ENCODE results near the gene ABI3BP.

Gene ABI3BP

GRCh38 chr3:100834332-100834731 is 158.9 kb downstream of the ABI3BP start:
- no peak for DNase-seq (ENCODE audit: low read depth in 2 of 2)

- DNase-seq (ENCODE audit: low read depth in 2 of 2): no peak
Measured at GRCh38 chr3:100833483-100833882, 159.7 kb downstream of the ABI3BP start.

- DNase-seq (ENCODE audit: low read depth in 2 of 2): no peak
Measured at GRCh38 chr3:100831629-100832028, 161.6 kb downstream of the ABI3BP start.

GRCh38 chr3:100830931-100831330 is 162.3 kb downstream of the ABI3BP start:
- no peak for DNase-seq (ENCODE audit: low read depth in 2 of 2)

GRCh38 chr3:100825574-100825973 is 167.6 kb downstream of the ABI3BP start:
- DNase-seq (ENCODE audit: low read depth in 2 of 2): no peak

GRCh38 chr3:100815583-100815982 is 177.6 kb downstream of the ABI3BP start:
- DNase-seq (ENCODE audit: low read depth in 2 of 2): no peak

GRCh38 chr3:100813828-100814227 is 179.4 kb downstream of the ABI3BP start:
- DNase-seq (ENCODE audit: low read depth in 2 of 2): no peak

- no peak for DNase-seq (ENCODE audit: low read depth in 2 of 2)
Measured at GRCh38 chr3:100811779-100812507, 181.3 kb downstream of the ABI3BP start.

- DNase-seq (ENCODE audit: low read depth in 2 of 2): no peak
Measured at GRCh38 chr3:100810671-100811070, 182.6 kb downstream of the ABI3BP start.

- no peak for DNase-seq (ENCODE audit: low read depth in 2 of 2)
Measured at GRCh38 chr3:100804631-100805030, 188.6 kb downstream of the ABI3BP start.

- no peak for DNase-seq (ENCODE audit: low read depth in 2 of 2)
Measured at GRCh38 chr3:100803711-100804110, 189.5 kb downstream of the ABI3BP start.

GRCh38 chr3:100802126-100802525 is 191.1 kb downstream of the ABI3BP start:
- DNase-seq (ENCODE audit: low read depth in 2 of 2): no peak

GRCh38 chr3:100798012-100798411 is 195.2 kb downstream of the ABI3BP start:
- no peak for DNase-seq (ENCODE audit: low read depth in 2 of 2)

- DNase-seq (ENCODE audit: low read depth in 2 of 2): no peak
Measured at GRCh38 chr3:100796556-100796955, 196.7 kb downstream of the ABI3BP start.

GRCh38 chr3:100789579-100789978 is 203.6 kb downstream of the ABI3BP start:
- DNase-seq (ENCODE audit: low read depth in 2 of 2): no peak

- DNase-seq (ENCODE audit: low read depth in 2 of 2): no peak
Measured at GRCh38 chr3:100783619-100784018, 209.6 kb downstream of the ABI3BP start.

- DNase-seq (ENCODE audit: low read depth in 2 of 2): no peak
Measured at GRCh38 chr3:100782906-100783305, 210.3 kb downstream of the ABI3BP start.

- no peak for DNase-seq (ENCODE audit: low read depth in 2 of 2)
Measured at GRCh38 chr3:100782348-100782747, 210.9 kb downstream of the ABI3BP start.

GRCh38 chr3:100781301-100781700 is 211.9 kb downstream of the ABI3BP start:
- DNase-seq (ENCODE audit: low read depth in 2 of 2): no peak

GRCh38 chr3:100780071-100780622 is 213.1 kb downstream of the ABI3BP start:
- DNase-seq (ENCODE audit: low read depth in 2 of 2): no peak

GRCh38 chr3:100779480-100779879 is 213.7 kb downstream of the ABI3BP start:
- DNase-seq (ENCODE audit: low read depth in 2 of 2): no peak

- DNase-seq (ENCODE audit: low read depth in 2 of 2): no peak
Measured at GRCh38 chr3:100777271-100777670, 215.9 kb downstream of the ABI3BP start.

GRCh38 chr3:100776746-100777145 is 216.5 kb downstream of the ABI3BP start:
- no peak for DNase-seq (ENCODE audit: low read depth in 2 of 2)

Measured in stimulated activated CD4-positive, alpha-beta T cell treated with anti-CD3 and anti-CD28 coated beads, Interleukin-1b, Interleukin-23, amount 100 ng/mL, for 1 hour (primary cell).